ENCODE measurements around the gene LARGE1. TPM values are rescaled to one million over a fixed set of nuclear protein-coding genes. Genes with fewer than 3 reads are reported as not detected.

LARGE1 gene
- total and polyA plus RNA-seq, 2 of the 8 experiments (the other 6 are each of a cell fraction or from before 2014, with no cell fraction given): 43.7 to 83.0 TPM

- Histone ChIP-seq H3K79me1 (ENCODE audit: low read depth, low read length) (no peaks in the 10 kb centered on the region), H3K56ac (replicated peaks; ENCODE audit: insufficient read length, low read depth, low read length) (no peak overlapping the region), H3K9me3 (ENCODE audit: insufficient read depth in 2 of 2, low read depth in 1 of 2, low read length in 1 of 2) (no peaks in the 10 kb centered on the region), H3K4me2 (ENCODE audit: insufficient read depth in 1 of 2, low read depth in 2 of 2, low read length in 2 of 2) (peak overlapping the region; percentile 10 to 38; a peak in 1 of 4 replicates), H3K27me3 (replicated peaks in 1 of 4; ENCODE audit: control insufficient read depth in 3 of 4, extremely low read depth in 1 of 4, insufficient read depth in 3 of 4, low read length in 3 of 4) (no peaks in the 10 kb centered on the region), H4K8ac (ENCODE audit: extremely low read depth, insufficient read depth, low read length) (no peak overlapping the region), H3K4ac (replicated peaks; ENCODE audit: insufficient read length, low read depth, low read length) (no peak overlapping the region), H4K5ac (ENCODE audit: insufficient read length, low read depth, low read length) (no peak overlapping the region), H3K9ac (replicated peaks in 1 of 4; ENCODE audit: extremely low read depth in 1 of 4, low read depth in 3 of 4, low read length in 3 of 4) (no peak overlapping the region), H3K4me3 (ENCODE audit: extremely low read depth in 1 of 4, insufficient read depth in 2 of 4, low read depth in 3 of 4, low read length in 4 of 4) (no peak overlapping the region), H2AK5ac (ENCODE audit: low read depth, low read length) (no peak overlapping the region), H3K23ac (ENCODE audit: insufficient read length) (no peak overlapping the region), H3K27ac (ENCODE audit: low read depth, low read length) (no peak overlapping the region), H3K36me3 (ENCODE audit: control insufficient read depth in 2 of 4, insufficient read depth in 4 of 4, low read length in 3 of 4) (no peaks in the 10 kb centered on the region; a peak in 1 of 8 replicates), H3K14ac (ENCODE audit: insufficient read length) (no peak overlapping the region), H4K91ac (replicated peaks; ENCODE audit: insufficient read length, low read length) (no peak overlapping the region), H2BK15ac (ENCODE audit: low read length) (no peak overlapping the region), H3K4me1 (replicated peaks in 1 of 4; ENCODE audit: control insufficient read depth in 3 of 4, insufficient read depth in 4 of 4, low read length in 3 of 4) (peaks cover 6 to 17% (median 11%) of the 10 kb centered on the region in 4 experiments), H3K23me2 (ENCODE audit: low read depth, low read length) (no peaks in the 10 kb centered on the region; the same call in 1 of the 2 replicates), H2BK5ac (ENCODE audit: low read depth, low read length) (no peak overlapping the region), H2BK120ac (replicated peaks; ENCODE audit: low read depth, low read length) (no peak overlapping the region), H3K18ac (ENCODE audit: extremely low read depth, low read length) (no peak overlapping the region), H4K20me1 (replicated peaks in 1 of 2; ENCODE audit: control insufficient read depth in 1 of 2, insufficient read depth in 2 of 2, low read length in 2 of 2) (peaks cover 1 to 2% of the 10 kb centered on the region in 2 experiments), H3K79me2 (ENCODE audit: control insufficient read depth in 1 of 2, insufficient read depth in 2 of 2, low read length in 2 of 2) (peaks cover 0 to 9% of the 10 kb centered on the region in 2 experiments; a peak in 1 of 4 replicates), H2BK12ac (ENCODE audit: low read depth, low read length) (no peak overlapping the region), H2BK20ac (ENCODE audit: low read length) (no peak overlapping the region), H2AFZ (ENCODE audit: low read length) (no peak overlapping the region)
- 85% methylated on average over 3 of the region's 4 CpGs; no CpG with 5 or more reads in 1 of the 2 experiments for WGBS, 2 experiments (ENCODE audit: extremely low coverage in 1 of 2, insufficient coverage in 1 of 2, insufficient read length in 1 of 2, insufficient replicate concordance in 2 of 2, low coverage in 1 of 2, low lambda C conversion rate in 2 of 2, missing lambda C conversion rate in 1 of 2)
- FAIRE-seq (no peak), DNase-seq (ENCODE audit: low read depth in 1 of 2, low spot score in 2 of 2) (no peak)
- CTCF ChIA-PET (ENCODE audit: partially characterized antibody): interaction anchor here (1.0 to 1.9 kb wide), 6 partner anchors 10 to 269 kb away, joined by 4 to 9 read pairs (median 4); no protein-coding TSS in a partner anchor
- POLR2A ChIA-PET (ENCODE audit: partially characterized antibody): no interaction called here
- TF ChIP-seq POLR2A (IDR thresholded peaks at IDR 0.05; ENCODE audit: control extremely low read depth in 1 of 2, low read depth in 2 of 2, low read length in 2 of 2): no peak
- TF ChIP-seq KDM4A (IDR thresholded peaks at IDR 0.05; ENCODE audit: low read depth, low read length, severe bottlenecking): no peak
- no peak for TF ChIP-seq BRCA1 (IDR thresholded peaks at IDR 0.05; ENCODE audit: low read depth, low read length)
- no peak for TF ChIP-seq YY1 (IDR thresholded peaks at IDR 0.05; ENCODE audit: low read depth, low read length)
- TF ChIP-seq EP300 (IDR thresholded peaks at IDR 0.05; ENCODE audit: borderline replicate concordance in 1 of 2, low read depth in 2 of 2, low read length in 2 of 2): no peak
- TF ChIP-seq RFX5 (IDR thresholded peaks at IDR 0.05; ENCODE audit: borderline replicate concordance, low read depth, low read length): no peak
- TF ChIP-seq CBX8 (IDR thresholded peaks at IDR 0.05; ENCODE audit: borderline replicate concordance, low read depth, low read length): no peak
- no peak for TF ChIP-seq MAX (IDR thresholded peaks at IDR 0.05)
- TF ChIP-seq SP1 (IDR thresholded peaks at IDR 0.05; ENCODE audit: low read depth, low read length): no peak
These were observed 350.2 kb downstream of the LARGE1 start for GRCh38 chr22:33570110-33570509.
